GM18867 (cell line): ENCODE measurements around the gene L2HGDH.
"Not testable (repeated sequence)": the region's sequence is repeated elsewhere in the genome, so short reads cannot be mapped to it uniquely, and the experiment has no call there.

Experiments used
- ATAC-seq: cut with Tn5 transposase; IDR thresholded peaks from one replicate; pipeline ENCODE4 v1.9.1; 2021; ENCODE audit warnings: mild to moderate bottlenecking, moderate library complexity; ENCODE audit not compliant: unreplicated experiment

L2HGDH gene

GRCh38 chr14:50311972-50312733 is at the start of gene L2HGDH, which contains the start of gene DMAC2L:
Gene L2HGDH (minus strand): TSS chr14:50312229. CDS start chr14:50312150, 79 bp downstream.
Gene DMAC2L (plus strand): TSS chr14:50312324. CDS start chr14:50321488, 9,164 bp downstream.
- ATAC-seq = peak; percentile 94

GRCh38 chr14:50360851-50361250 is 48.8 kb upstream of the L2HGDH start:
- no peak for ATAC-seq

- ATAC-seq = no peak
These were observed 48.1 kb upstream of the L2HGDH start for GRCh38 chr14:50360093-50360492.

- ATAC-seq = no peak
These were observed 47.6 kb upstream of the L2HGDH start for GRCh38 chr14:50359631-50360030.

- ATAC-seq = no peak
These were observed 45.8 kb upstream of the L2HGDH start for GRCh38 chr14:50357753-50358395.

- ATAC-seq = no peak
These were observed 45.1 kb upstream of the L2HGDH start for GRCh38 chr14:50357124-50357523.

- not testable (repeated sequence) for ATAC-seq
These were observed 44.3 kb upstream of the L2HGDH start for GRCh38 chr14:50356283-50356682.

GRCh38 chr14:50355692-50356091 is 43.7 kb upstream of the L2HGDH start:
- ATAC-seq = no peak

GRCh38 chr14:50354527-50354926 is 42.5 kb upstream of the L2HGDH start:
- ATAC-seq = no peak

- no peak for ATAC-seq
These were observed 41.1 kb upstream of the L2HGDH start for GRCh38 chr14:50353126-50353525.

GRCh38 chr14:50352584-50352983 is 40.6 kb upstream of the L2HGDH start:
- no peak for ATAC-seq

GRCh38 chr14:50350975-50351374 is 38.9 kb upstream of the L2HGDH start:
- ATAC-seq = no peak

- ATAC-seq = no peak
These were observed 36.9 kb upstream of the L2HGDH start for GRCh38 chr14:50348933-50349332.

- no peak for ATAC-seq
These were observed 35.5 kb upstream of the L2HGDH start for GRCh38 chr14:50347521-50347920.

- ATAC-seq = no peak
These were observed 33.9 kb upstream of the L2HGDH start for GRCh38 chr14:50345846-50346422.

GRCh38 chr14:50344876-50345563 is 33.0 kb upstream of the L2HGDH start:
- no peak for ATAC-seq

- peak; percentile 81 for ATAC-seq
These were observed 32.2 kb upstream of the L2HGDH start for GRCh38 chr14:50344116-50344775.

GRCh38 chr14:50343434-50343833 is 31.4 kb upstream of the L2HGDH start:
- no peak for ATAC-seq

- no peak for ATAC-seq
These were observed 30.4 kb upstream of the L2HGDH start for GRCh38 chr14:50342221-50343078.

- ATAC-seq = no peak
These were observed 28.9 kb upstream of the L2HGDH start for GRCh38 chr14:50340963-50341362.
